SK-N-SH (cell line): ENCODE results near the gene GLRB. TPM values are rescaled to one million over a fixed set of nuclear protein-coding genes. Genes with fewer than 3 reads are reported as not detected.

Experiments
- CTCF ChIA-PET: fragments of 300-600, 350-600 bp; formaldehyde crosslinking; extraction: SDS; loops from one replicate; lab custom pipeline; 2021; lab: Yijun Ruan, JAX
- POLR2A ChIA-PET: fragments of 350-600 bp; sonication (Branson Sonifier 250); formaldehyde crosslinking; extraction: SDS; loops from one replicate; lab custom pipeline; 2020; ENCODE audit warnings: antibody characterized with exemption, inconsistent platforms; lab: Yijun Ruan, JAX
- DNase-seq: peaks from one replicate; pipeline ENCODE4 v3.0.0; 2012
- H2AFZ ChIP-seq: fragments of 200-600 bp; sonication (generic); 2 replicates; pipeline ENCODE4 v1.8.1; 2016; ENCODE audit warnings: antibody characterized with exemption, mild to moderate bottlenecking, low read depth
- H3F3A ChIP-seq: fragments of 200-600 bp; sonication (generic); replicated peaks from 2 replicates; pipeline ENCODE3; 2016; ENCODE audit warnings: antibody characterized with exemption, mild to moderate bottlenecking; ENCODE audit not compliant: insufficient read depth
- H3K27ac ChIP-seq, 2 experiments: fragments of 200-500 bp in 1 of 2; fragments of 200-600 bp in 1 of 2; sonication (Bioruptor generic) in 1 of 2; sonication (generic), shearing (Covaris generic) in 1 of 2; 2 replicates each; pipeline versions ENCODE4 v1.5.1 to v1.6.1; 2014 to 2016; ENCODE audit warnings: low read depth in 2 of 2, inconsistent platforms in 1 of 2, low read length in 1 of 2, mild to moderate bottlenecking in 1 of 2, mixed read lengths in 1 of 2
- H3K27me3 ChIP-seq: fragments of 200-600 bp; sonication (generic), shearing (Covaris generic); 2 replicates; pipeline ENCODE4 v1.6.1; 2016; ENCODE audit warnings: mixed run types; ENCODE audit not compliant: insufficient read depth
- H3K36me3 ChIP-seq, 2 experiments: fragments of 200-500 bp in 1 of 2; fragments of 200-600 bp in 1 of 2; sonication (Bioruptor generic) in 1 of 2; sonication (generic) in 1 of 2; replicated peaks in 1 of 2; 2 replicates each; pipeline versions ENCODE3 to v1.5.1; 2014 to 2016; ENCODE audit warnings: low read length in 1 of 2, mild to moderate bottlenecking in 1 of 2; ENCODE audit not compliant: insufficient read depth in 2 of 2, control insufficient read depth in 1 of 2
- H3K4me1 ChIP-seq, 2 experiments: fragments of 200-500 bp in 1 of 2; fragments of 200-600 bp in 1 of 2; sonication (Bioruptor generic) in 1 of 2; sonication (generic), shearing (Covaris generic) in 1 of 2; 2 replicates each; pipeline versions ENCODE4 v1.5.1 to v1.6.1; 2014 to 2016; ENCODE audit warnings: low read depth in 1 of 2, low read length in 1 of 2, mixed run types in 1 of 2; ENCODE audit not compliant: insufficient read depth in 2 of 2, control insufficient read depth in 1 of 2
- H3K4me2 ChIP-seq: fragments of 200-600 bp; sonication (generic), shearing (Covaris generic); 2 replicates; pipeline ENCODE4 v1.6.1; 2017; ENCODE audit warnings: mixed run types
- H3K4me3 ChIP-seq, 2 experiments: fragments of 200-500 bp in 1 of 2; fragments of 200-600 bp in 1 of 2; sonication (Bioruptor generic) in 1 of 2; sonication (generic), shearing (Covaris generic) in 1 of 2; 2 replicates each; pipeline versions ENCODE4 v1.5.1 to v1.8.1; 2014 to 2016; ENCODE audit warnings: low read depth in 2 of 2, inconsistent platforms in 1 of 2, low read length in 1 of 2, mild to moderate bottlenecking in 1 of 2, mixed read lengths in 1 of 2, moderate library complexity in 1 of 2
- H3K79me2 ChIP-seq: fragments of 200-600 bp; sonication (generic); 2 replicates; pipeline ENCODE4 v1.8.1; 2017; ENCODE audit warnings: mild to moderate bottlenecking; ENCODE audit not compliant: insufficient read depth
- H3K9ac ChIP-seq: fragments of 200-600 bp; sonication (generic); 2 replicates; pipeline ENCODE4 v1.6.1; 2017; ENCODE audit warnings: mixed run types
- H3K9me2 ChIP-seq: fragments of 200-600 bp; sonication (generic); 2 replicates; pipeline ENCODE4 v1.6.1; 2017; ENCODE audit warnings: mixed run types
- H3K9me3 ChIP-seq: fragments of 200-600 bp; sonication (generic); 2 replicates; pipeline ENCODE4 v1.6.1; 2017; ENCODE audit warnings: mixed run types, mild to moderate bottlenecking, moderate library complexity
- H4K20me1 ChIP-seq: fragments of 200-600 bp; sonication (generic); 2 replicates; pipeline ENCODE4 v1.6.1; 2017; ENCODE audit warnings: mild to moderate bottlenecking, mixed run types; ENCODE audit not compliant: insufficient read depth
- ELF1 ChIP-seq: IDR thresholded peaks from 2 replicates; pipeline ENCODE4 v1.4.0; 2012
- FOSL2 ChIP-seq: IDR thresholded peaks from 2 replicates; pipeline ENCODE4 v1.4.0; 2012; ENCODE audit warnings: low read depth, mild to moderate bottlenecking, moderate library complexity, borderline replicate concordance
- FOXJ3 ChIP-seq: sonication (generic); formaldehyde crosslinking; IDR thresholded peaks from 2 replicates; pipeline ENCODE4 v1.5.1; 2020; ENCODE audit warnings: mild to moderate bottlenecking, missing genetic modification reagents
- FOXM1 ChIP-seq: IDR thresholded peaks from 2 replicates; pipeline ENCODE4 v1.4.0; 2012; ENCODE audit warnings: low read depth, mild to moderate bottlenecking
- GABPA ChIP-seq: IDR thresholded peaks from 2 replicates; pipeline ENCODE4 v1.4.0; 2012; ENCODE audit warnings: low read depth, mild to moderate bottlenecking
- MEF2A ChIP-seq: IDR thresholded peaks from 2 replicates; pipeline ENCODE4 v1.4.0; 2012; ENCODE audit warnings: low read depth, borderline replicate concordance
- MXI1 ChIP-seq: IDR thresholded peaks from 2 replicates; pipeline ENCODE4 v1.6.1; 2012; ENCODE audit warnings: mild to moderate bottlenecking, low read depth, low read length, improper control_type of control experiment
- NRF1 ChIP-seq: IDR thresholded peaks from 2 replicates; pipeline ENCODE4 v1.6.1; 2012; ENCODE audit warnings: low read depth, mild to moderate bottlenecking, low read length
- POLR2AphosphoS5 ChIP-seq: IDR thresholded peaks from 2 replicates; pipeline ENCODE4 v1.6.1; 2012; ENCODE audit warnings: low read depth, low read length
- RAD21 ChIP-seq: IDR thresholded peaks from 2 replicates; pipeline ENCODE4 v1.6.1; 2012; ENCODE audit warnings: mild to moderate bottlenecking, low read length
- RCOR1 ChIP-seq: fragments of 150-350 bp; IDR thresholded peaks from 2 replicates; pipeline ENCODE4 v1.6.1; 2017; ENCODE audit warnings: antibody characterized with exemption, low read length
- SIN3A ChIP-seq: IDR thresholded peaks from 2 replicates; pipeline ENCODE4 v1.6.1; 2012; ENCODE audit warnings: low read depth, mild to moderate bottlenecking, low read length, moderate library complexity, borderline replicate concordance
- SMC3 ChIP-seq: IDR thresholded peaks from 2 replicates; pipeline ENCODE4 v1.6.1; 2012; ENCODE audit warnings: low read depth, low read length, improper control_type of control experiment
- TEAD4 ChIP-seq: IDR thresholded peaks from 2 replicates; pipeline ENCODE4 v1.4.0; 2012; ENCODE audit warnings: mild to moderate bottlenecking, borderline replicate concordance; ENCODE audit not compliant: insufficient read depth
- YY1 ChIP-seq: IDR thresholded peaks from 2 replicates; pipeline ENCODE4 v1.4.0; 2012; ENCODE audit warnings: low read depth, mild to moderate bottlenecking
- WGBS: methylation state at CpG from one replicate; pipeline ENCODE4 v1.1.6; 2017; ENCODE audit warnings: low lambda C conversion rate; 5-methylcytosine and 5-hydroxymethylcytosine counted together
- polyA plus RNA-seq, 3 experiments: library from polyadenylated mRNA; depleted of rRNA; stranded (reverse); fragments of >200 nt; gene quantifications; 2 replicates each; pipeline ENCODE4 v1.2.3, GENCODE V29; 2012
- TF ChIP-seq, protein P1 (sequence below): IDR thresholded peaks from 2 replicates; pipeline ENCODE4; 2012
- TF ChIP-seq, protein P2 (sequence below): IDR thresholded peaks from 2 replicates; pipeline ENCODE4 v1.4.0; 2012; ENCODE audit warnings: low read depth, borderline replicate concordance
- TF ChIP-seq, protein P3 (sequence below): fragments of 150-350 bp; IDR thresholded peaks from 2 replicates; pipeline ENCODE4 v1.6.1; 2016; ENCODE audit warnings: mild to moderate bottlenecking, low read depth, low read length
- TF ChIP-seq, protein P4 (sequence below): IDR thresholded peaks from 2 replicates; pipeline ENCODE4 v1.4.0; 2012; ENCODE audit warnings: low read depth, borderline replicate concordance
- TF ChIP-seq, protein P5 (sequence below): fragments of 200-600 bp; sonication (generic); IDR thresholded peaks from 2 replicates; pipeline ENCODE4 v1.6.1; 2017; ENCODE audit warnings: antibody characterized with exemption, mild to moderate bottlenecking, moderate library complexity

GLRB gene
- polyA plus RNA-seq, 1 of the 3 experiments (the other 2 are of a cell fraction) = 7.6 TPM

DNA sequence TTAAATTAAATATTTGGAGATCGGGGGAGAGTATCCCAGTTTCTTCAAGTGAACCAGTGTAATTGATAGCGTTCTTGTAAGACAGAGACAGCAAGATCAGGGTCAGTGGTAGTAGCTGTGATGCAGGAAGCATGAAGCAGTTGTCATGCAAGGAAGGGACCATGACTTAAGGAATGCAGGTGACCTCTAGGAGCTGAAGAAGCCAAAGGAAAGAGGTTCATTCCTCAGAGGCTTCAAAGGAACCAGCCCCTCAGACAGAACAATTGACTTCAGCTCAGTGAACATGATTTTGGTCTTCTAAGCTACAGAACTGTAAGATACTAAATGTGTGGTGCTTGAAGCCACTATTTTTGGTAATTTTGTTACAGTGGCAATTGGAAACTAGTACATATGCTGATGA lies 51.6 kb downstream of the GLRB start:
- ChIA-PET POLR2A (no interaction called here), CTCF (no interaction called here)
- no peak overlapping the region for H3K4me2 ChIP-seq
- no peaks in the 10 kb centered on the region for H3F3A ChIP-seq
- H3K79me2 ChIP-seq = no peaks in the 10 kb centered on the region
- H4K20me1 ChIP-seq = no peaks in the 10 kb centered on the region
- no peaks in the 10 kb centered on the region for H3K27me3 ChIP-seq
- H3K4me3 ChIP-seq = no peak overlapping the region
- peaks cover 2 to 5% of the 10 kb centered on the region in 2 experiments for H3K36me3 ChIP-seq
- DNase-seq = no peak
- H3K27ac ChIP-seq = no peak overlapping the region
- WGBS = 85% methylated on average over 2 of the region's 2 CpGs
- TF ChIP-seq, protein P1, sequence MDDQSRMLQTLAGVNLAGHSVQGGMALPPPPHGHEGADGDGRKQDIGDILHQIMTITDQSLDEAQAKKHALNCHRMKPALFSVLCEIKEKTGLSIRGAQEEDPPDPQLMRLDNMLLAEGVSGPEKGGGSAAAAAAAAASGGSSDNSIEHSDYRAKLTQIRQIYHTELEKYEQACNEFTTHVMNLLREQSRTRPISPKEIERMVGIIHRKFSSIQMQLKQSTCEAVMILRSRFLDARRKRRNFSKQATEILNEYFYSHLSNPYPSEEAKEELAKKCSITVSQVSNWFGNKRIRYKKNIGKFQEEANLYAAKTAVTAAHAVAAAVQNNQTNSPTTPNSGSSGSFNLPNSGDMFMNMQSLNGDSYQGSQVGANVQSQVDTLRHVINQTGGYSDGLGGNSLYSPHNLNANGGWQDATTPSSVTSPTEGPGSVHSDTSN = no peak
- TF ChIP-seq NRF1 (no peak), POLR2AphosphoS5 (no peak), RAD21 (no peak), RCOR1 (no peak), GABPA (no peak), SIN3A (no peak), TEAD4 (no peak)
- TF ChIP-seq, protein P2, sequence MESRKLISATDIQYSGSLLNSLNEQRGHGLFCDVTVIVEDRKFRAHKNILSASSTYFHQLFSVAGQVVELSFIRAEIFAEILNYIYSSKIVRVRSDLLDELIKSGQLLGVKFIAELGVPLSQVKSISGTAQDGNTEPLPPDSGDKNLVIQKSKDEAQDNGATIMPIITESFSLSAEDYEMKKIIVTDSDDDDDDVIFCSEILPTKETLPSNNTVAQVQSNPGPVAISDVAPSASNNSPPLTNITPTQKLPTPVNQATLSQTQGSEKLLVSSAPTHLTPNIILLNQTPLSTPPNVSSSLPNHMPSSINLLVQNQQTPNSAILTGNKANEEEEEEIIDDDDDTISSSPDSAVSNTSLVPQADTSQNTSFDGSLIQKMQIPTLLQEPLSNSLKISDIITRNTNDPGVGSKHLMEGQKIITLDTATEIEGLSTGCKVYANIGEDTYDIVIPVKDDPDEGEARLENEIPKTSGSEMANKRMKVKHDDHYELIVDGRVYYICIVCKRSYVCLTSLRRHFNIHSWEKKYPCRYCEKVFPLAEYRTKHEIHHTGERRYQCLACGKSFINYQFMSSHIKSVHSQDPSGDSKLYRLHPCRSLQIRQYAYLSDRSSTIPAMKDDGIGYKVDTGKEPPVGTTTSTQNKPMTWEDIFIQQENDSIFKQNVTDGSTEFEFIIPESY = no peak
- no peak overlapping the region for H2AFZ ChIP-seq
- no peak overlapping the region for H3K9ac ChIP-seq
- no peaks in the 10 kb centered on the region; the same call in 1 of the 2 replicates for H3K9me2 ChIP-seq
- no peaks in the 10 kb centered on the region; a peak in 1 of 4 replicates for H3K4me1 ChIP-seq
- H3K9me3 ChIP-seq = no peaks in the 10 kb centered on the region

DNA sequence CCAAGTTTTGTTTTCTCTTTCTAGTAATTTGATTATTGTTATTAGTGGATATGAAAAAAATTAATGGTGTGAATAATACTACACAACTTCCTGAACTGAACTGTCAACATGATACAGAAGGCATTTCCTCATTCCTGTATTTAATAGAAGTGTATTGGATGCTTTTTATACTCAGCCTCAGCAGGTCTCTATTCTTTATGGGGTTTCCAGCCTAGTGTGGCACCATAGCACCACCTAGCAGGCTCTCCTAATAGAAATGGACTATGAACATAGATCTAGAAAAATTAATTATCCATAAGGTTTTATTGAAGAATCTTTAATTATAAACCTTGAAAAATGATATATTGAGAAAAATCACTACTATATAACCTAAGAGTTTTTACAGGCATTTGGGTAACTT lies 52.4 kb downstream of the GLRB start:
- H3K27ac ChIP-seq = no peak overlapping the region
- no peak overlapping the region for H3K4me3 ChIP-seq
- no peaks in the 10 kb centered on the region for H3K9me3 ChIP-seq
- no peak overlapping the region for H3K9ac ChIP-seq
- H3K79me2 ChIP-seq = no peaks in the 10 kb centered on the region
- peaks cover 2 to 5% of the 10 kb centered on the region in 2 experiments for H3K36me3 ChIP-seq
- no peaks in the 10 kb centered on the region; the same call in 1 of the 2 replicates for H3K9me2 ChIP-seq
- H3F3A ChIP-seq = no peaks in the 10 kb centered on the region
- H4K20me1 ChIP-seq = no peaks in the 10 kb centered on the region
- H3K27me3 ChIP-seq = no peaks in the 10 kb centered on the region
- H3K4me1 ChIP-seq = no peaks in the 10 kb centered on the region; a peak in 1 of 4 replicates
- DNase-seq = peak; percentile 1
- H3K4me2 ChIP-seq = no peak overlapping the region
- ChIA-PET POLR2A (no interaction called here), CTCF (interaction anchor here (1.1 to 1.4 kb wide), 2 partner anchors 24 to 30 kb away, joined by 3 read pairs; no protein-coding TSS in a partner anchor)
- no peak overlapping the region for H2AFZ ChIP-seq
- TF ChIP-seq YY1 (no peak), FOSL2 (no peak), MEF2A (no peak), NRF1 (no peak), MXI1 (no peak), FOXJ3 (CRISPR knock-in tag) (no peak), FOXM1 (no peak), RAD21 (peak; percentile 74), SMC3 (peak; percentile 56), SIN3A (no peak), ELF1 (peak; percentile 55; the same call in 1 of the 2 replicates)
- TF ChIP-seq, protein P3, sequence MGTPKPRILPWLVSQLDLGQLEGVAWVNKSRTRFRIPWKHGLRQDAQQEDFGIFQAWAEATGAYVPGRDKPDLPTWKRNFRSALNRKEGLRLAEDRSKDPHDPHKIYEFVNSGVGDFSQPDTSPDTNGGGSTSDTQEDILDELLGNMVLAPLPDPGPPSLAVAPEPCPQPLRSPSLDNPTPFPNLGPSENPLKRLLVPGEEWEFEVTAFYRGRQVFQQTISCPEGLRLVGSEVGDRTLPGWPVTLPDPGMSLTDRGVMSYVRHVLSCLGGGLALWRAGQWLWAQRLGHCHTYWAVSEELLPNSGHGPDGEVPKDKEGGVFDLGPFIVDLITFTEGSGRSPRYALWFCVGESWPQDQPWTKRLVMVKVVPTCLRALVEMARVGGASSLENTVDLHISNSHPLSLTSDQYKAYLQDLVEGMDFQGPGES = no peak
- TF ChIP-seq, protein P4, sequence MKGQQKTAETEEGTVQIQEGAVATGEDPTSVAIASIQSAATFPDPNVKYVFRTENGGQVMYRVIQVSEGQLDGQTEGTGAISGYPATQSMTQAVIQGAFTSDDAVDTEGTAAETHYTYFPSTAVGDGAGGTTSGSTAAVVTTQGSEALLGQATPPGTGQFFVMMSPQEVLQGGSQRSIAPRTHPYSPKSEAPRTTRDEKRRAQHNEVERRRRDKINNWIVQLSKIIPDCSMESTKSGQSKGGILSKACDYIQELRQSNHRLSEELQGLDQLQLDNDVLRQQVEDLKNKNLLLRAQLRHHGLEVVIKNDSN = no peak
- TF ChIP-seq, protein P5, sequence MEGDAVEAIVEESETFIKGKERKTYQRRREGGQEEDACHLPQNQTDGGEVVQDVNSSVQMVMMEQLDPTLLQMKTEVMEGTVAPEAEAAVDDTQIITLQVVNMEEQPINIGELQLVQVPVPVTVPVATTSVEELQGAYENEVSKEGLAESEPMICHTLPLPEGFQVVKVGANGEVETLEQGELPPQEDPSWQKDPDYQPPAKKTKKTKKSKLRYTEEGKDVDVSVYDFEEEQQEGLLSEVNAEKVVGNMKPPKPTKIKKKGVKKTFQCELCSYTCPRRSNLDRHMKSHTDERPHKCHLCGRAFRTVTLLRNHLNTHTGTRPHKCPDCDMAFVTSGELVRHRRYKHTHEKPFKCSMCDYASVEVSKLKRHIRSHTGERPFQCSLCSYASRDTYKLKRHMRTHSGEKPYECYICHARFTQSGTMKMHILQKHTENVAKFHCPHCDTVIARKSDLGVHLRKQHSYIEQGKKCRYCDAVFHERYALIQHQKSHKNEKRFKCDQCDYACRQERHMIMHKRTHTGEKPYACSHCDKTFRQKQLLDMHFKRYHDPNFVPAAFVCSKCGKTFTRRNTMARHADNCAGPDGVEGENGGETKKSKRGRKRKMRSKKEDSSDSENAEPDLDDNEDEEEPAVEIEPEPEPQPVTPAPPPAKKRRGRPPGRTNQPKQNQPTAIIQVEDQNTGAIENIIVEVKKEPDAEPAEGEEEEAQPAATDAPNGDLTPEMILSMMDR = peak; percentile 69
- TF ChIP-seq, protein P2 = no peak
